H1 (cell line): ENCODE data around the gene ADIRF. TPM values are rescaled to one million over a fixed set of nuclear protein-coding genes. Genes with fewer than 3 reads are reported as not detected.

Experiments used
- CTCF ChIA-PET: fragments of 300-600 bp; sonication (Branson Sonifier 250); formaldehyde crosslinking; loops from one replicate; lab custom pipeline; 2021; ENCODE audit not compliant: partially characterized antibody; lab: Charles Lee
- POLR2A ChIA-PET: fragments of 300-600 bp; sonication (Branson Sonifier 250); formaldehyde crosslinking; loops from one replicate; lab custom pipeline; 2021; ENCODE audit warnings: inconsistent platforms; ENCODE audit not compliant: partially characterized antibody; lab: Charles Lee
- DNase-seq, 2 experiments: peaks; one replicate each; pipeline versions ENCODE4 v3.0.0 to v3.0.0-alpha.2; 2010 to 2022; ENCODE audit warnings: low spot score in 2 of 2, low read depth in 1 of 2, mixed read lengths in 1 of 2
- FAIRE-seq: peaks from 2 replicates; lab custom pipeline; 2011; peaks lifted over from hg19 to GRCh38; lab: Jason Lieb, UNC
- H2AFZ ChIP-seq: 2 replicates; pipeline ENCODE4 v1.8.1; 2012; ENCODE audit warnings: low read length, inconsistent platforms
- H2AK5ac ChIP-seq: 2 replicates; pipeline ENCODE4 v1.6.1; 2013; ENCODE audit warnings: low read depth, low read length
- H2BK120ac ChIP-seq: replicated peaks from 2 replicates; pipeline ENCODE3; 2013; ENCODE audit warnings: low read depth, low read length, inconsistent platforms
- H2BK12ac ChIP-seq: 2 replicates; pipeline ENCODE4 v1.6.1; 2013; ENCODE audit warnings: low read depth, low read length
- H2BK15ac ChIP-seq: 2 replicates; pipeline ENCODE4 v1.6.1; 2013; ENCODE audit warnings: low read length
- H2BK20ac ChIP-seq: 2 replicates; pipeline ENCODE4 v1.6.1; 2013; ENCODE audit warnings: low read length
- H2BK5ac ChIP-seq: 2 replicates; pipeline ENCODE4 v1.6.1; 2013; ENCODE audit warnings: low read depth, low read length
- H3K14ac ChIP-seq: 2 replicates; pipeline ENCODE4 v1.6.1; 2013; ENCODE audit warnings: inconsistent platforms; ENCODE audit not compliant: insufficient read length
- H3K18ac ChIP-seq: 2 replicates; pipeline ENCODE4 v1.6.1; 2013; ENCODE audit warnings: low read length; ENCODE audit errors: extremely low read depth
- H3K23ac ChIP-seq: 2 replicates; pipeline ENCODE4 v1.6.1; 2013; ENCODE audit warnings: inconsistent platforms; ENCODE audit not compliant: insufficient read length
- H3K23me2 ChIP-seq: 2 replicates; pipeline ENCODE4 v1.6.1; 2013; ENCODE audit warnings: low read depth, low read length
- H3K27ac ChIP-seq: 2 replicates; pipeline ENCODE4 v1.6.1; 2011; ENCODE audit warnings: low read depth, low read length, inconsistent platforms
- H3K27me3 ChIP-seq, 4 experiments: replicated peaks in 1 of 4; 1 replicate in 1 of 4; 2 replicates in 3 of 4; pipeline versions ENCODE4 v1.6.1 to v1.8.1; 2011 to 2013; ENCODE audit warnings: low read length in 3 of 4, mild to moderate bottlenecking in 3 of 4, inconsistent platforms in 2 of 4, mixed read lengths in 2 of 4, moderate library complexity in 1 of 4; ENCODE audit not compliant: control insufficient read depth in 3 of 4, insufficient read depth in 3 of 4; ENCODE audit errors: extremely low read depth in 1 of 4
- H3K36me3 ChIP-seq, 4 experiments: 2 replicates each; pipeline versions ENCODE4 v1.6.1 to v1.8.1; 2011 to 2013; ENCODE audit warnings: mild to moderate bottlenecking in 4 of 4, low read length in 3 of 4, moderate library complexity in 2 of 4, control low read depth in 1 of 4, inconsistent platforms in 1 of 4; ENCODE audit not compliant: insufficient read depth in 4 of 4, control insufficient read depth in 2 of 4
- H3K4ac ChIP-seq: replicated peaks from 2 replicates; pipeline ENCODE3; 2013; ENCODE audit warnings: low read length, low read depth, mixed read lengths, inconsistent platforms; ENCODE audit not compliant: insufficient read length
- H3K4me1 ChIP-seq, 4 experiments: replicated peaks in 1 of 4; 1 replicate in 1 of 4; 2 replicates in 3 of 4; pipeline versions ENCODE4 v1.6.1 to v1.8.1; 2011 to 2013; ENCODE audit warnings: low read length in 3 of 4, inconsistent platforms in 2 of 4, mixed read lengths in 1 of 4; ENCODE audit not compliant: insufficient read depth in 4 of 4, control insufficient read depth in 3 of 4
- H3K4me2 ChIP-seq, 2 experiments: 2 replicates each; pipeline versions ENCODE4 v1.6.1 to v1.8.1; 2011 to 2013; ENCODE audit warnings: low read depth in 2 of 2, low read length in 2 of 2, control low read depth in 1 of 2, inconsistent platforms in 1 of 2, mild to moderate bottlenecking in 1 of 2; ENCODE audit not compliant: insufficient read depth in 1 of 2
- H3K4me3 ChIP-seq, 4 experiments: fragments of 200-600, 300-600 bp in 1 of 4; sonication (generic), shearing (Covaris generic), sonication (Bioruptor Twin) in 1 of 4; 2 replicates each; pipeline versions ENCODE4 v1.5.1 to v1.8.1; 2011 to 2016; ENCODE audit warnings: low read length in 4 of 4, low read depth in 3 of 4, control low read depth in 2 of 4, inconsistent platforms in 2 of 4, mild to moderate bottlenecking in 2 of 4, mixed read lengths in 1 of 4, moderate library complexity in 1 of 4; ENCODE audit not compliant: insufficient read depth in 2 of 4; ENCODE audit errors: extremely low read depth in 1 of 4
- H3K56ac ChIP-seq: replicated peaks from 2 replicates; pipeline ENCODE3; 2013; ENCODE audit warnings: low read depth, mild to moderate bottlenecking, mixed read lengths, low read length, inconsistent platforms; ENCODE audit not compliant: insufficient read length
- H3K79me1 ChIP-seq: 2 replicates; pipeline ENCODE4 v1.6.1; 2013; ENCODE audit warnings: low read depth, low read length, control low read depth
- H3K79me2 ChIP-seq, 2 experiments: 2 replicates each; pipeline versions ENCODE4 v1.6.1 to v1.8.1; 2012 to 2013; ENCODE audit warnings: low read length in 2 of 2, mild to moderate bottlenecking in 2 of 2, inconsistent platforms in 1 of 2; ENCODE audit not compliant: insufficient read depth in 2 of 2, control insufficient read depth in 1 of 2
- H3K9ac ChIP-seq, 4 experiments: replicated peaks in 1 of 4; 1 replicate in 1 of 4; 2 replicates in 3 of 4; pipeline versions ENCODE4 v1.6.1 to v1.8.1; 2011 to 2013; ENCODE audit warnings: low read depth in 3 of 4, low read length in 3 of 4, control low read depth in 2 of 4, mild to moderate bottlenecking in 2 of 4, moderate library complexity in 2 of 4, inconsistent platforms in 1 of 4; ENCODE audit errors: extremely low read depth in 1 of 4
- H3K9me3 ChIP-seq, 2 experiments: 2 replicates each; pipeline versions ENCODE4 v1.6.1 to v1.8.1; 2012 to 2013; ENCODE audit warnings: mild to moderate bottlenecking in 2 of 2, moderate library complexity in 2 of 2, control low read depth in 1 of 2, inconsistent platforms in 1 of 2, low read depth in 1 of 2, low read length in 1 of 2, mixed read lengths in 1 of 2; ENCODE audit not compliant: insufficient read depth in 2 of 2
- H4K20me1 ChIP-seq, 2 experiments: replicated peaks in 1 of 2; 2 replicates each; pipeline versions ENCODE3 to v1.8.1; 2011 to 2013; ENCODE audit warnings: inconsistent platforms in 2 of 2, low read length in 2 of 2, mild to moderate bottlenecking in 1 of 2; ENCODE audit not compliant: insufficient read depth in 2 of 2, control insufficient read depth in 1 of 2
- H4K5ac ChIP-seq: 2 replicates; pipeline ENCODE4 v1.6.1; 2013; ENCODE audit warnings: low read length, low read depth, mixed read lengths, inconsistent platforms; ENCODE audit not compliant: insufficient read length
- H4K8ac ChIP-seq: 2 replicates; pipeline ENCODE4 v1.8.0; 2013; ENCODE audit warnings: mild to moderate bottlenecking, moderate library complexity, low read length, inconsistent platforms; ENCODE audit not compliant: insufficient read depth; ENCODE audit errors: extremely low read depth
- H4K91ac ChIP-seq: replicated peaks from 2 replicates; pipeline ENCODE3; 2013; ENCODE audit warnings: low read length, mixed read lengths, inconsistent platforms; ENCODE audit not compliant: insufficient read length
- GABPA ChIP-seq: IDR thresholded peaks from 2 replicates; pipeline ENCODE4 v1.6.1; 2011; ENCODE audit warnings: mild to moderate bottlenecking, low read length, moderate library complexity, borderline replicate concordance; ENCODE audit not compliant: insufficient read depth
- RBBP5 ChIP-seq: IDR thresholded peaks from 2 replicates; pipeline ENCODE4 v1.7.1; 2012; ENCODE audit warnings: low read depth, mild to moderate bottlenecking, inconsistent platforms, low read length, moderate library complexity, borderline replicate concordance
- RXRA ChIP-seq: IDR thresholded peaks from 2 replicates; pipeline ENCODE4 v1.6.1; 2011; ENCODE audit warnings: low read depth, mild to moderate bottlenecking, low read length, moderate library complexity; ENCODE audit not compliant: insufficient read depth
- TBP ChIP-seq: IDR thresholded peaks from 2 replicates; pipeline ENCODE4 v1.6.1; 2011; ENCODE audit warnings: low read depth, low read length, improper control_type of control experiment
- YY1 ChIP-seq: IDR thresholded peaks from 2 replicates; pipeline ENCODE4 v1.6.1; 2011; ENCODE audit warnings: low read depth, mild to moderate bottlenecking, low read length
- WGBS, 2 experiments: shearing (Covaris generic) in 1 of 2; methylation state at CpG; one replicate each; pipeline versions ENCODE4 v1.1.6 to v1.1.7; 2013 to 2015; ENCODE audit warnings: low lambda C conversion rate in 2 of 2, mixed read lengths in 2 of 2, inconsistent platforms in 1 of 2, low coverage in 1 of 2, missing lambda C conversion rate in 1 of 2; ENCODE audit not compliant: insufficient replicate concordance in 2 of 2, insufficient coverage in 1 of 2, insufficient read length in 1 of 2; ENCODE audit errors: extremely low coverage in 1 of 2, missing lambda C conversion rate in 1 of 2; 5-methylcytosine and 5-hydroxymethylcytosine counted together
- polyA plus RNA-seq, 7 experiments: library from polyadenylated mRNA; depleted of rRNA in 3 of 7; stranded (reverse) in 5 of 7; unstranded in 2 of 7; fragments of >200 nt in 5 of 7; fragments of 200-250 nt in 2 of 7; gene quantifications; 1 replicate in 5 of 7; 2 replicates in 1 of 7; 4 replicates in 1 of 7; pipeline versions ENCODE4 v1.2.1 to v1.2.3, GENCODE V29; 2011 to 2013; ENCODE audit warnings: missing spikeins in 2 of 7, mixed read lengths in 2 of 7
- total RNA-seq: library from RNA; stranded (reverse); fragmentation: NEBNext Ultra II Directional; extraction: Animal tissue kit (Norgen Biotek cat#: 25700); gene quantifications from 2 replicates; pipeline ENCODE4 v1.2.1, GENCODE V29; 2021

Gene ADIRF
- total and polyA plus RNA-seq, 2 of the 8 experiments (the other 6 are each of a cell fraction or from before 2014, with no cell fraction given) = not detected

- H2BK15ac ChIP-seq = peak overlapping the region; percentile 99; the same call in 1 of the 2 replicates
- no peak for TF ChIP-seq YY1
- no peak for TF ChIP-seq TBP
- TF ChIP-seq RBBP5 = no peak
- no peak for TF ChIP-seq RXRA
- TF ChIP-seq GABPA = no peak
- H2BK5ac ChIP-seq = no peak overlapping the region
- H3K14ac ChIP-seq = no peak overlapping the region
- H3K79me1 ChIP-seq = no peaks in the 10 kb centered on the region
- no peak overlapping the region for H4K5ac ChIP-seq
- H2BK12ac ChIP-seq = peak overlapping the region; percentile 92; the same call in 1 of the 2 replicates
- H3K4me3 ChIP-seq = no peak overlapping the region
- peak overlapping the region; percentile 87 for H4K91ac ChIP-seq
- H3K9ac ChIP-seq = no peak overlapping the region
- H3K27ac ChIP-seq = no peak overlapping the region
- H3K36me3 ChIP-seq = no peaks in the 10 kb centered on the region
- H3K79me2 ChIP-seq = no peaks in the 10 kb centered on the region
- no peaks in the 10 kb centered on the region for H3K9me3 ChIP-seq
- H3K56ac ChIP-seq = no peak overlapping the region
- no peak overlapping the region for H3K18ac ChIP-seq
- DNase-seq (no peak), FAIRE-seq (no peak)
- H3K23me2 ChIP-seq = no peaks in the 10 kb centered on the region
- H3K4me2 ChIP-seq = no peak overlapping the region
- no peak overlapping the region for H2AFZ ChIP-seq
- H2BK20ac ChIP-seq = 0 out of 2 replicates have a peak overlapping the region, but pooled peaks have one; percentile 6
- no peak overlapping the region for H3K23ac ChIP-seq
- no peaks in the 10 kb centered on the region for H4K20me1 ChIP-seq
- no peaks in the 10 kb centered on the region for H3K27me3 ChIP-seq
- H3K4ac ChIP-seq = no peak overlapping the region
- ChIA-PET CTCF (interaction anchor here (0.9 to 22.5 kb wide), 6 partner anchors 15 to 276 kb away, joined by 3 to 975 read pairs (median 6); partner anchors contain the start of genes MMRN2 and SNCG), POLR2A (interaction anchor here (0.8 to 2.2 kb wide), 5 partner anchors 8 to 131 kb away, joined by 3 to 14 read pairs (median 3); no protein-coding TSS in a partner anchor)
- H3K4me1 ChIP-seq = peaks cover 4 to 38% (median 25%) of the 10 kb centered on the region in 4 experiments
- H2BK120ac ChIP-seq = no peak overlapping the region
- peak overlapping the region; percentile 88; the same call in 1 of the 2 replicates for H2AK5ac ChIP-seq
- no peak overlapping the region for H4K8ac ChIP-seq
- 95% methylated on average over 12 of the region's 12 CpGs; no CpG with 5 or more reads in 1 of the 2 experiments for WGBS, 2 experiments
Measured at GRCh38 chr10:86961481-86962091, 6.7 kb upstream of the ADIRF start.
